GM19372 (cell line): ENCODE data around the gene PXMP2.

Experiments used
- ATAC-seq: cut with Tn5 transposase; IDR thresholded peaks from one replicate; pipeline ENCODE4 v1.9.1; 2021; ENCODE audit warnings: mild to moderate bottlenecking, low read depth, moderate library complexity; ENCODE audit not compliant: unreplicated experiment

The PXMP2 gene

GRCh38 chr12:132659146-132659545 lies 28.2 kb upstream of the PXMP2 start:
- no peak for ATAC-seq

DNA sequence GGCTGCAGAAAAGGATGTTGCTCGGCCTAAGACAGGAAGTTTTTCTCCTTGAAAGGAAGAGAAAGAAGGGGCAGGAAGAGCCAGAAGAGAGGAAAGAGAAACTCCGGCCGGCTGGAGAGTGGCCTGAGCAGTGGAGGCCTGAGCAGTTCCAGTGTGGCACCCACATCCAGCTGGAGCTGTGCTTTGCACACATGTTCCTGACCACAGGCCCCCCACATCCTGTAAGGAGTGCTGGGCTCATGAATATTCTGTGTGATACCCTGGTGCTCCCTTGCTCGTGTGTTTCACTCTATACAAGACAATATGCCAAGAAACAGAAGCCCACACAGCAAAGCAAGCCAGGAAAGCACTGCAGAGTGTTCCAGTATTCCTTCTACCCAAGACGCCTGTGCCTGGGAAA lies 27.3 kb upstream of the PXMP2 start:
- ATAC-seq: no peak

DNA sequence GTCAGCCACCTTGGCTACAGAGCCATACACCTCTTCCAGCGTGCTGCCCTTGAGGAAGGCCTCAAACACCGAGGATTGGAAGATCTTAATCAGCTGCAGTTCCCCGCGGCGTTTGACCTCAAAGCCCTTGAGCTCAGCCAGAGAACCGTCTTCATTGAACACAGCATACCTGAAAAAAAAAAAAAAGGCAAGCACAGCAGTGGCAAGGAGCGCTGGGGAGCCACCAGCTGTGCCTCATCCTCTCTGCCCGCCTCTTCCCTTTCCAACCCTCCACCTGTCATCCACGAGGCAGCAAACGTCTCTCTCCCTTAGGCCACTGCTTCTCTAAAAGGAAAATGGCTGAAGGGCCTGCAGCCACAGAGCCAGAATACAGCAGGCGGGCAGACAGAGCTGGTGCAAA lies 26.4 kb upstream of the PXMP2 start:
- no peak for ATAC-seq

DNA sequence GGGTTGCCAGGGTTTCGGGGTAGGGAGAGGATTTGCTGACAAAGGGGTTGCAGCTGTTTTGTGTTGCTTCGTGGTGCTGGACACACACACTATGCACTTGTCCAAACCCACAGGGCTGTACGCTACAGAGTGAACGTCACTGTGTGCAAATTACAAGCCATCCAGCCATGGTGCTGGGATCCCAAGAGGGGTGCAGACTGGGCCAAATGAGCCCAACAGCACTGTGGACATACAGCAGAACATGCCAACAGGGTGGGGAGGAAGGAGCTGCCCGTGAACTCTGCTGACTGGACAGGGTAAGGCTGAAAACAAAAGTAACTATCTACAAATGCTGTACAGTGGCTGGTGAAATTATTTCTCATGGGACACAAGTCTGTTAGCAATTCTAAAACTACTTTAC lies 25.4 kb upstream of the PXMP2 start:
- no peak for ATAC-seq

DNA sequence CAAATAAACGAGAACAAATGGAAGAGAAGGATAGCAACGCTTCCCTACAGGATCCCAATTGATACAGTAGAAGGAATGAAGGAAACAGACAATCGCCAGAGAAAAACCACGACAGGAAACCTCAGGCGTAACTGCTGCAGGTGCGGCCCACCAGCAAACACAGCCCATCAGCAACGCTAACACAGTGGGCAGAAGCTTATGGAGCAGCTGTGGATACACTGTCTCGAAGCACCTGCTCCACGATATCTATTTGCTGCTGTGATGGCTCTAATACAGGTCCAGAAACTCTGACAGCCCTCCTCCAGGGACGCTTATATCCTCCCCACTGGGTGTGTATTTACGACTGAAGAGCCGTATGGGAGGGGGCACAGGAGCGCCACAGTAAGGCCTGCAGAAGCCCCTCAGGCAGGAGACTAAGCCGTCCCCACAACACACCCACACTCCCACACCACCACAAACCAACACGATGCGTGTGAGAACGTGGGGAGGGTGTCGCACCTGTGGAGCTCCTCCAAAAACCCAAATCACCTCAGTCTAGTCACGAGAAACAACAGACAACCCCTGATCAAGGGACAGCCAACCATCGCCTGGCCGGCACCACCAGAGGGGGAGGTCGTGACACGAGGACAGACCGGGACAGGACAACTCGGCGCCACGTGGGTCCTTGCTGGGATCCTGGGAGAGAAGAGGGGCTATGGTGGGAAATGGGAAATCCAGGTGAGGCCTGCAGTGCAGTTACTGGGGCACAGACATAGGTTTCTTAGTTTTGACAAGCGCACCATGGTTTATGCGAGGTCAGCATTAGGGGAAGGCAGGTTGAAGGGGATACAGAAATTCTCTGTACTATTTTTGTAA lies 24.3 kb upstream of the PXMP2 start:
- no peak for ATAC-seq

DNA sequence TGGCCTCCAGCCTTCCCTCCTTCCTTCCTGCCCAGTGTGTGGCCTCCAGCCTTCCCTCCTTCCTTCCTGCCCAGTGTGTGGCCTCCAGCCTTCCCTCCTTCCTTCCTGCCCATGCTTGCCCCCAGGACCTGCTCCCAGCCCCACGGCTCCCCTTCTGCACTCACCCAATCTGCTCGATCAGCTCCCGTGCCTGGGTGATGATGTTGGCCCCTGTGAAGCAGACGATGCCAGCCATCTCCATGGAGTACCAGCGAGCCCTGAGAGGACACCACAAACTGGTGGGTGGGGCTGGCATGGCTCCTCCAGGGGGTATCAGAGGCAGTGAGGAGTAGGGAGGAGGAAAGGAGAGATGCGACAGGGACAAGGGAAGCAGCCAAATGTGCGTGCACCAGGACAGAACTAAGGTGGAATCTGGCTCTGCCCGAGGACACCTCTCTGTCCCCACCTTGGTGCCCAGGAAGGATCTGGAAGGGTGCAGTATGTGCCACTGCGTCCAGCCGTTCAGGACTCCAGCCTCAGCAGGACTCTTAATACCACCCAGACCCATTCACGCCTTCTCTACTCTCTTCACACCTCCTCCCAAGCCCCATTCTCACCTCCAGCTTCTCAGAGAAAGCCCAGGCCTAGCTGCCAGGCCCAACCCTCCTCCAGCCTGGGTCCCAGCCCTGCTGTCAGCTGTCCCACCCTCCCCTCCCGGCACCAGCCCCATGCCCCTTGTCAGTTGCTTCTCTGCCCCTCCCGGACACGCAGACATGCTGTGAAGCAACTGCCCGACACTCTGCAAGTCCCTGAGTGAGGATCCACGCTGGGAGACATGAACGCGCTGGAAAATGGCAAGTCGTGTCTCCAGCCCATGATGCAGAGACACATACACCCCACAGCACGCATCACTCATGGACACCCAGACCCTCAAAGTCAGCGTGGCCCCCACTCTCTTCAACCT lies 22.9 kb upstream of the PXMP2 start:
- no peak for ATAC-seq

- ATAC-seq: no peak
Measured at GRCh38 chr12:132665149-132665491, 22.3 kb upstream of the PXMP2 start.

DNA sequence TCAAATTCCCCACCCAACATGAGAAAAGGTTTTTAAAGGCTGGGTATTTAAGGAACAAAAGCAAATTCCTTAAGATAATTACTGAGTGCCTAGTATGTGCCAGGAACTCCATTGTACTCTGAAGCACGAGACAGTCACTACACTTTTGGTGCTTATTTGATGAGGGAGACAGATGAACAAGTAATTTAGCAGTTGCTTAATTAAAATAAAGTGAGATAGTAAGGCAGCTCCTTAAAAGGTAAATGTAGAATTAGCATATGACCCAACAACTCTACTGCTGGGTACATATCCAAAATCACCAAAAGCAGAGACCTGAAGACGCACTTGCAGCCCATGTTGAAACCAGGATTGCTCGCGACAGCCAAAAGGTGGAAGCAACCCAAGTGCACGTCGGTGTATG lies 21.6 kb upstream of the PXMP2 start:
- no peak for ATAC-seq

DNA sequence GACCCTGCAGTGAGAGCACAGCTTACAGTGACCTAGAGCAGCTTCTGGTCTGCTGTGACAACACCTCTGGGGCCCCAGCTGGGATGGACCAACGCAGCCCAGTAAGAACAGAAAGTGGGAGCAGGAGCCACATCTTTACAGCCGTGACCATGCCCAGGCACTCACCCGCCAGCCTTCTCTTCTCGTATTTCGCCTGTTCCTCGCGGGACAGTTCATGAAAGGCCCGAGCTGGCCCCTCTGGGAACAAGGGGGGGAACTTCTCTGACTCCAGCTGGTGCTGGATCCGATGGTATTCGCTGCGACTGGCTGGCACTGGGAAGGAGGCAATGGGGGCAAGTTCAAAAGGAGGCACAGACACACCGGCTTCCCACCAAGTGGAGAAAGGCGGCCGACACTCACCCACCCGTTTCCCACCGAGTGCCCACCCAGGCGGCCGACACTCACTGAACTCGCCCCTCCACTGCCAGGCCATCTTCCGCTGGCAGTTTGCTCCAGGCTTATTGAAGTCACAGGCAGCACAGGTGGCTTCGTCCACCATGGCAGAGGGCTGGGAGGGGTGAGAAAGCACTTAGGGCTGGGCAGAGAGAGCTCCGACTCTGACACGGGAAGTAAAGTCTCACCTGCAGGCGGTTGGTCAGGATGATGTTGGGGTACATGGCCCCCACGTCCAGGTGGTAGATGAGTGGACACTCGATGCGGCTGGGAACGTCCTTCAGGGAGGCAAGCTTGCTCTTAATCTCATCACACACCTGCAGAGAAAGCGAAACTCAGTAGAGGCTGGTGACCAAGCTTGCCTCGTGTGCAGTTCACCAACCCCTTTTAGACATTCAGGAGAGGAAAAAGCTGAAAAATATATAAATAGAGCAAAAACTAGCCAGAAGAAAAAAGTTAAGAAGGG lies 18.9 kb upstream of the PXMP2 start:
- ATAC-seq: no peak

DNA sequence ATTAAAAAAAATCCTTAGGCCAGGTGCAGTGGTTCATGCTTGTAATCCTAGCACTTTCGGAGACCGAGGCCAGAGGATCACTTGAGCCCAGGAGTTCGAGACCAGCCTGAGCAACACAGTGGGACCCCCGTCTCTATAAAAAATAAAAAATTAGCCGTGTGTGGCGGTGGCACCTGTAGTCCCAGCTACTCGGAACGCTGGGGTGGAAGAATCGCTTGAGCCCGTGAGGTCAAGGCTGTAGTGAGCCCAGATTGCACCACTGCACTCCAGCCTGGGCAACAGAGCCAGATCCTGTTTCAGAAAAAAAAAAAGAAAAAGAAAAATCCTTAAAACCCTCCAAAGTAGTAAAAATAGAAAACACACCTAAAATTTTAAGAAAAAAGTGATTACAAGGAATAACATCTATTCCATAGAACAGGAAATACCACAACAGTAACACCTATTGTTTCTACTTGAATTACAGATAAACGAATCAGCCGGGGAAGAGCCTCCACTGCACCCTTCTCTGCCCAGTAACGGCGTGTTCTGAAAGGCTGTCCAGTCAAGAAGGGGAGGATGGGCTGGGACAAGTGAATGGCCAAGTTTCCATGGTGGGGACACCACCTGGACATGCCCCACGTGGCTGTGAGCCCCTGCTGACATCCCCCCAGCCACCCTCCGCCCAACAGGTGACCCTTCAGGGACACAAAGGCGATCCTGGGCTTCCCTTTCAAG lies 18.1 kb upstream of the PXMP2 start:
- no peak for ATAC-seq

GRCh38 chr12:132672116-132672515 lies 15.3 kb upstream of the PXMP2 start:
- ATAC-seq: no peak

GRCh38 chr12:132672678-132673077 lies 14.7 kb upstream of the PXMP2 start:
- ATAC-seq: no peak

GRCh38 chr12:132673288-132674179 lies 13.9 kb upstream of the PXMP2 start:
- ATAC-seq: no peak

DNA sequence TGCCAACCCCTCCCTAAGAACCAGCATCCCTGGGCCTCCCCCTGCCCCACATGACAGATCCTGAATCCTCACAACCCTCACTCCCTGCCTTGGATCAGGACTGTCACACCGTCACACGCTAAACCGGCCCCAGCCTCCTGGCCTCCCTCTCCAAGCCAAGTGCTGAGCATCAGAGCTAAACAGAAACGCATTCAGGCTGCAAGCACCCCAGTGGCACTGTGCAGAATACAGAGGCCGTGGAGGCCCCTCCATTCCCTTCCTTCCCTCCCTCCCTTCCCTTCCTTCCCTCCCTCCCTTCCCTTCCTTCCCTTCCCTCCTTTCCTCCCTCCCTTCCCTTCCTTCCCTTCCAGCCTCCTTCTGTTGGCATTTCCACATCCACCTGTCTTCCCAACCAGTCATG lies 12.8 kb upstream of the PXMP2 start:
- ATAC-seq: no peak

DNA sequence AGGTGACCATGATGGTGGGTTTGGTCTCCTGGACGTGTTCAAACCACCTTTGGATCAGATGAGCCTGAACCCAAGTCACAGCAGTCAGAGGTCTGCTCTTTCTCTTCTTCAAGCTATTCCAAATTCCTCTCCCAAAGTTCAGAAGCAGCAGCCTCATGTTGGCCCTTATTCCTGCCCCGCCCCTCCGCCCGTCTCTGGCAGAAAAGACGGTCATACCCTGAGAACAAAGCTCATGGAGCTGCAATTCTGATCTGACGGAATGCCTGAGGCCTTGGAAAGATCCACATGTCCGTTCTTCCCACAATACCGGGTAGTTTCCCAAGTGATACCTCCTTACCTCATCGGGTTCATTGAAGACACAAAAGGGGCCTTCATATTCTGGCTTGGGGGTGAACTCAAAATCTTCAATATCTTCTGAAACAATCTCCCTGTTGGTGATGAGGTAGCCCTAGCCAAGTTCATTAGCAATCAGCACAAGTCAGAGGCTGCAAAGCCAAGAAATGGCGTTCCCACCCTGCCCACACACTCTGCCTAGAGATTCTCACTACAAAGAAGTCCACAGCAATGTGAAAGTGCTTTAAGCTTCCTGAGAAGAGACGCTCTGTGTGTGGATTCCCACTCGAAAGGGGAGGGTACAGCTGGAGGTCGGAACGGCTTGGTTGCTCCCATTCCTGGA lies 11.5 kb upstream of the PXMP2 start:
- no peak for ATAC-seq

GRCh38 chr12:132677492-132677891 lies 9.9 kb upstream of the PXMP2 start:
- ATAC-seq: no peak

DNA sequence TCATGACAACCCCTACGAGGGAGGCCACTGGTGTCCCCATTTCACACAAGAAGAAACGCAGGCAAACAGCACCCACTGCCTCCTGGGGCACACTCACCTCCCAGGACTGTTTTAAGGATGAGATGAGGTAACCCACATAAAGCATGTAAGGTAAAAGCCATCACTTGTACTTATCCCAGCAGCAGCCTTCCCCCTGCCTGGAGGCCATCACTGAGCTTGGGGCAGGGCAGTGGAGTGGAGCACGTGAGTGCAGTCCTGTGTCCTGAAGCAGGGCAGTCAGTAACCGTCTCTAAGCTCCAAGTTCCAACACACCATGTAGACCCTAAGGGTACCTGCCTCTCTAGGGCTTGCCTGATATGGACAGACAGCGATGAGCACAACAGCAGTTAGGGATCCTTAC lies 2.0 kb upstream of the PXMP2 start:
- no peak for ATAC-seq

DNA sequence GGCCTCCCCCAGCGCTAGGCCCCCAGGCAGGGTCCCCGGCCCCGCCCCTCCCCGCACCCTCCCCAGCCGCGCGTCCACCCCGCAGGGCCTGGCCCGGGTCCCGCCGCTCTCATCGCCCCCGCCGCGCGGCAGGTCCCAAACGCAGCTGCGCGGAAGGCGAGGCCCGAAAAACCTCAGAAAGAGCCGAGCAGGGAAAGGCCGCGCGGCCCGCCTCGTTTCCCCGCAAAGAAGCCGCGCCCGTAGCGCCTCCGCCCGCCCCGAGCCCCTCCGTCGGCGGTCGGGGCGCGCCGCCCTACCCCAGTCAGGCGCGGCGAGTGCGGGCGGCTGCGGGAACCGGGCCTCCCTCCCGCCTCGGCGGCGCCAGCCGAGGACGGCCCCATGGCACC lies 569 bp upstream of the PXMP2 start:
- ATAC-seq: peak; percentile 8

DNA sequence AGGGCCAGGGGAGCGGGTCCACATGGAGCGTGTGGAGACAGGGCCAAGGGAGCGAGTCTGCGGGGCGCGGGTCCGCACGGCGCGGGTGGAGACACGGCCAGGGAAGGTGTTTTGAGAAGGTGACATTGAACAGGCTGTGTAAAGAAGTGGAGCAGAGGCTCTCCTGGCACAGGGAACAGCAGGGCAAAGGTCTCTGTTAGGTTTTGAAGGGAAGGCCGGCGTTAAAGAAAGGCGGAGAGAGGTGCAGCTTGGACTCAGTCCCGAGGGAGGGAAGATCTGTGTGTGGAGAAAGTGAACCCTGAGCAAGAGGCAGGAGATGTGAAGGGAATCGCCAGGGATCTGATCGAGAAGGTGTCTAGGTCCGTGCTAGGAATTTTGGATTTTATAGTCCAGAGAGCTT lies 1.8 kb downstream of the PXMP2 start:
- ATAC-seq: no peak
